ENCODE results near the gene MADCAM1.

MADCAM1 gene

GRCh38 chr19:447064-447426, 49.2 kb upstream of the MADCAM1 start (continued):
- TF ChIP-seq PATZ1 (CRISPR knock-in tag; IDR thresholded peaks at IDR 0.05; ENCODE audit: borderline replicate concordance) (no peak), POU6F1 (CRISPR knock-in tag; IDR thresholded peaks at IDR 0.05; ENCODE audit: borderline replicate concordance, low read depth) (no peak)

GRCh38 chr19:447816-448560, 48.3 kb upstream of the MADCAM1 start:
- TF ChIP-seq RARB (CRISPR knock-in tag; IDR thresholded peaks at IDR 0.05) (no peak), ZFP30 (CRISPR knock-in tag; IDR thresholded peaks at IDR 0.05) (no peak), ISL1 (CRISPR knock-in tag; IDR thresholded peaks at IDR 0.05) (no peak), ARNTL (CRISPR knock-in tag; IDR thresholded peaks at IDR 0.05; ENCODE audit: borderline replicate concordance, low read depth) (no peak), TSHZ2 (CRISPR knock-in tag; IDR thresholded peaks at IDR 0.05) (no peak), TOX (CRISPR knock-in tag; IDR thresholded peaks at IDR 0.05; ENCODE audit: borderline replicate concordance) (no peak), ZNF565 (CRISPR knock-in tag; conservative IDR thresholded peaks at IDR 0.05; ENCODE audit: low read depth) (no peak), ZNF70 (CRISPR knock-in tag; IDR thresholded peaks at IDR 0.05) (no peak), POU6F1 (CRISPR knock-in tag; IDR thresholded peaks at IDR 0.05; ENCODE audit: borderline replicate concordance, low read depth) (no peak), SNAI2 (CRISPR knock-in tag; IDR thresholded peaks at IDR 0.05) (no peak), CSDC2 (CRISPR knock-in tag; IDR thresholded peaks at IDR 0.05) (no peak), ZNF8 (CRISPR knock-in tag; IDR thresholded peaks at IDR 0.05) (no peak), TCF4 (CRISPR knock-in tag; IDR thresholded peaks at IDR 0.05; ENCODE audit: borderline replicate concordance) (no peak)
- ATAC-seq: no peak

GRCh38 chr19:449916-450315, 46.4 kb upstream of the MADCAM1 start:
- ATAC-seq: no peak

More at GRCh38 chr19:449916-450315, 46.4 kb upstream of the MADCAM1 start:
- TF ChIP-seq POU6F1 (CRISPR knock-in tag; IDR thresholded peaks at IDR 0.05; ENCODE audit: borderline replicate concordance, low read depth) (no peak), TOX (CRISPR knock-in tag; IDR thresholded peaks at IDR 0.05; ENCODE audit: borderline replicate concordance) (no peak), ZC3H10 (CRISPR knock-in tag; IDR thresholded peaks at IDR 0.05) (no peak), PPARA (CRISPR knock-in tag; IDR thresholded peaks at IDR 0.05; ENCODE audit: borderline replicate concordance) (no peak), ZNF565 (CRISPR knock-in tag; conservative IDR thresholded peaks at IDR 0.05; ENCODE audit: low read depth) (no peak), TSHZ2 (CRISPR knock-in tag; IDR thresholded peaks at IDR 0.05) (no peak), ARNTL (CRISPR knock-in tag; IDR thresholded peaks at IDR 0.05; ENCODE audit: borderline replicate concordance, low read depth) (no peak), RARB (CRISPR knock-in tag; IDR thresholded peaks at IDR 0.05) (no peak), ZNF70 (CRISPR knock-in tag; IDR thresholded peaks at IDR 0.05) (no peak), CREB5 (CRISPR knock-in tag; IDR thresholded peaks at IDR 0.05; ENCODE audit: low read depth) (no peak), SNAI2 (CRISPR knock-in tag; IDR thresholded peaks at IDR 0.05) (no peak), OSR1 (CRISPR knock-in tag; IDR thresholded peaks at IDR 0.05) (no peak), ISL1 (CRISPR knock-in tag; IDR thresholded peaks at IDR 0.05) (no peak), CSRNP3 (CRISPR knock-in tag; IDR thresholded peaks at IDR 0.05) (no peak), GLIS3 (CRISPR knock-in tag; IDR thresholded peaks at IDR 0.05) (no peak), ESRRG (CRISPR knock-in tag; IDR thresholded peaks at IDR 0.05) (no peak)
